H1 (cell line): ENCODE data around the gene POU2F1. TPM values are rescaled to one million over a fixed set of nuclear protein-coding genes. Genes with fewer than 3 reads are reported as not detected.

Experiments
- CTCF ChIA-PET: fragments of 300-600 bp; sonication (Branson Sonifier 250); formaldehyde crosslinking; loops from one replicate; lab custom pipeline; 2021; ENCODE audit not compliant: partially characterized antibody; lab: Charles Lee
- POLR2A ChIA-PET: fragments of 300-600 bp; sonication (Branson Sonifier 250); formaldehyde crosslinking; loops from one replicate; lab custom pipeline; 2021; ENCODE audit warnings: inconsistent platforms; ENCODE audit not compliant: partially characterized antibody; lab: Charles Lee
- DNase-seq, 2 experiments: peaks; one replicate each; pipeline versions ENCODE4 v3.0.0 to v3.0.0-alpha.2; 2010 to 2022; ENCODE audit warnings: low spot score in 2 of 2, low read depth in 1 of 2, mixed read lengths in 1 of 2
- FAIRE-seq: peaks from 2 replicates; lab custom pipeline; 2011; peaks lifted over from hg19 to GRCh38; lab: Jason Lieb, UNC
- H2AFZ ChIP-seq: 2 replicates; pipeline ENCODE4 v1.8.1; 2012; ENCODE audit warnings: low read length, inconsistent platforms
- H2AK5ac ChIP-seq: 2 replicates; pipeline ENCODE4 v1.6.1; 2013; ENCODE audit warnings: low read depth, low read length
- H2BK120ac ChIP-seq: replicated peaks from 2 replicates; pipeline ENCODE3; 2013; ENCODE audit warnings: low read depth, low read length, inconsistent platforms
- H2BK12ac ChIP-seq: 2 replicates; pipeline ENCODE4 v1.6.1; 2013; ENCODE audit warnings: low read depth, low read length
- H2BK15ac ChIP-seq: 2 replicates; pipeline ENCODE4 v1.6.1; 2013; ENCODE audit warnings: low read length
- H2BK20ac ChIP-seq: 2 replicates; pipeline ENCODE4 v1.6.1; 2013; ENCODE audit warnings: low read length
- H2BK5ac ChIP-seq: 2 replicates; pipeline ENCODE4 v1.6.1; 2013; ENCODE audit warnings: low read depth, low read length
- H3K14ac ChIP-seq: 2 replicates; pipeline ENCODE4 v1.6.1; 2013; ENCODE audit warnings: inconsistent platforms; ENCODE audit not compliant: insufficient read length
- H3K18ac ChIP-seq: 2 replicates; pipeline ENCODE4 v1.6.1; 2013; ENCODE audit warnings: low read length; ENCODE audit errors: extremely low read depth
- H3K23ac ChIP-seq: 2 replicates; pipeline ENCODE4 v1.6.1; 2013; ENCODE audit warnings: inconsistent platforms; ENCODE audit not compliant: insufficient read length
- H3K23me2 ChIP-seq: 2 replicates; pipeline ENCODE4 v1.6.1; 2013; ENCODE audit warnings: low read depth, low read length
- H3K27ac ChIP-seq: 2 replicates; pipeline ENCODE4 v1.6.1; 2011; ENCODE audit warnings: low read depth, low read length, inconsistent platforms
- H3K27me3 ChIP-seq, 4 experiments: replicated peaks in 1 of 4; 1 replicate in 1 of 4; 2 replicates in 3 of 4; pipeline versions ENCODE4 v1.6.1 to v1.8.1; 2011 to 2013; ENCODE audit warnings: low read length in 3 of 4, mild to moderate bottlenecking in 3 of 4, inconsistent platforms in 2 of 4, mixed read lengths in 2 of 4, moderate library complexity in 1 of 4; ENCODE audit not compliant: control insufficient read depth in 3 of 4, insufficient read depth in 3 of 4; ENCODE audit errors: extremely low read depth in 1 of 4
- H3K36me3 ChIP-seq, 4 experiments: 2 replicates each; pipeline versions ENCODE4 v1.6.1 to v1.8.1; 2011 to 2013; ENCODE audit warnings: mild to moderate bottlenecking in 4 of 4, low read length in 3 of 4, moderate library complexity in 2 of 4, control low read depth in 1 of 4, inconsistent platforms in 1 of 4; ENCODE audit not compliant: insufficient read depth in 4 of 4, control insufficient read depth in 2 of 4
- H3K4ac ChIP-seq: replicated peaks from 2 replicates; pipeline ENCODE3; 2013; ENCODE audit warnings: low read length, low read depth, mixed read lengths, inconsistent platforms; ENCODE audit not compliant: insufficient read length
- H3K4me1 ChIP-seq, 4 experiments: replicated peaks in 1 of 4; 1 replicate in 1 of 4; 2 replicates in 3 of 4; pipeline versions ENCODE4 v1.6.1 to v1.8.1; 2011 to 2013; ENCODE audit warnings: low read length in 3 of 4, inconsistent platforms in 2 of 4, mixed read lengths in 1 of 4; ENCODE audit not compliant: insufficient read depth in 4 of 4, control insufficient read depth in 3 of 4
- H3K4me2 ChIP-seq, 2 experiments: 2 replicates each; pipeline versions ENCODE4 v1.6.1 to v1.8.1; 2011 to 2013; ENCODE audit warnings: low read depth in 2 of 2, low read length in 2 of 2, control low read depth in 1 of 2, inconsistent platforms in 1 of 2, mild to moderate bottlenecking in 1 of 2; ENCODE audit not compliant: insufficient read depth in 1 of 2
- H3K4me3 ChIP-seq, 4 experiments: fragments of 200-600, 300-600 bp in 1 of 4; sonication (generic), shearing (Covaris generic), sonication (Bioruptor Twin) in 1 of 4; 2 replicates each; pipeline versions ENCODE4 v1.5.1 to v1.8.1; 2011 to 2016; ENCODE audit warnings: low read length in 4 of 4, low read depth in 3 of 4, control low read depth in 2 of 4, inconsistent platforms in 2 of 4, mild to moderate bottlenecking in 2 of 4, mixed read lengths in 1 of 4, moderate library complexity in 1 of 4; ENCODE audit not compliant: insufficient read depth in 2 of 4; ENCODE audit errors: extremely low read depth in 1 of 4
- H3K56ac ChIP-seq: replicated peaks from 2 replicates; pipeline ENCODE3; 2013; ENCODE audit warnings: low read depth, mild to moderate bottlenecking, mixed read lengths, low read length, inconsistent platforms; ENCODE audit not compliant: insufficient read length
- H3K79me1 ChIP-seq: 2 replicates; pipeline ENCODE4 v1.6.1; 2013; ENCODE audit warnings: low read depth, low read length, control low read depth
- H3K79me2 ChIP-seq, 2 experiments: 2 replicates each; pipeline versions ENCODE4 v1.6.1 to v1.8.1; 2012 to 2013; ENCODE audit warnings: low read length in 2 of 2, mild to moderate bottlenecking in 2 of 2, inconsistent platforms in 1 of 2; ENCODE audit not compliant: insufficient read depth in 2 of 2, control insufficient read depth in 1 of 2
- H3K9ac ChIP-seq, 4 experiments: replicated peaks in 1 of 4; 1 replicate in 1 of 4; 2 replicates in 3 of 4; pipeline versions ENCODE4 v1.6.1 to v1.8.1; 2011 to 2013; ENCODE audit warnings: low read depth in 3 of 4, low read length in 3 of 4, control low read depth in 2 of 4, mild to moderate bottlenecking in 2 of 4, moderate library complexity in 2 of 4, inconsistent platforms in 1 of 4; ENCODE audit errors: extremely low read depth in 1 of 4
- H3K9me3 ChIP-seq, 2 experiments: 2 replicates each; pipeline versions ENCODE4 v1.6.1 to v1.8.1; 2012 to 2013; ENCODE audit warnings: mild to moderate bottlenecking in 2 of 2, moderate library complexity in 2 of 2, control low read depth in 1 of 2, inconsistent platforms in 1 of 2, low read depth in 1 of 2, low read length in 1 of 2, mixed read lengths in 1 of 2; ENCODE audit not compliant: insufficient read depth in 2 of 2
- H4K20me1 ChIP-seq, 2 experiments: replicated peaks in 1 of 2; 2 replicates each; pipeline versions ENCODE3 to v1.8.1; 2011 to 2013; ENCODE audit warnings: inconsistent platforms in 2 of 2, low read length in 2 of 2, mild to moderate bottlenecking in 1 of 2; ENCODE audit not compliant: insufficient read depth in 2 of 2, control insufficient read depth in 1 of 2
- H4K5ac ChIP-seq: 2 replicates; pipeline ENCODE4 v1.6.1; 2013; ENCODE audit warnings: low read length, low read depth, mixed read lengths, inconsistent platforms; ENCODE audit not compliant: insufficient read length
- H4K8ac ChIP-seq: 2 replicates; pipeline ENCODE4 v1.8.0; 2013; ENCODE audit warnings: mild to moderate bottlenecking, moderate library complexity, low read length, inconsistent platforms; ENCODE audit not compliant: insufficient read depth; ENCODE audit errors: extremely low read depth
- H4K91ac ChIP-seq: replicated peaks from 2 replicates; pipeline ENCODE3; 2013; ENCODE audit warnings: low read length, mixed read lengths, inconsistent platforms; ENCODE audit not compliant: insufficient read length
- E2F6 ChIP-seq: IDR thresholded peaks from 2 replicates; pipeline ENCODE4 v1.6.1; 2012; ENCODE audit warnings: inconsistent platforms
- MAX ChIP-seq: IDR thresholded peaks from 2 replicates; pipeline ENCODE4 v1.6.1; 2012; ENCODE audit warnings: inconsistent platforms
- RAD21 ChIP-seq, 2 experiments: IDR thresholded peaks in 1 of 2; conservative IDR thresholded peaks in 1 of 2; 2 replicates each; pipeline ENCODE4 v1.6.1; 2011; ENCODE audit warnings: low read depth in 2 of 2, low read length in 2 of 2, improper control_type of control experiment in 1 of 2, inconsistent platforms in 1 of 2, mild to moderate bottlenecking in 1 of 2, moderate library complexity in 1 of 2
- SRF ChIP-seq: IDR thresholded peaks from 2 replicates; pipeline ENCODE4 v1.6.1; 2011; ENCODE audit warnings: mild to moderate bottlenecking, low read depth, low read length, moderate library complexity
- WGBS, 2 experiments: shearing (Covaris generic) in 1 of 2; methylation state at CpG; one replicate each; pipeline versions ENCODE4 v1.1.6 to v1.1.7; 2013 to 2015; ENCODE audit warnings: low lambda C conversion rate in 2 of 2, mixed read lengths in 2 of 2, inconsistent platforms in 1 of 2, low coverage in 1 of 2, missing lambda C conversion rate in 1 of 2; ENCODE audit not compliant: insufficient replicate concordance in 2 of 2, insufficient coverage in 1 of 2, insufficient read length in 1 of 2; ENCODE audit errors: extremely low coverage in 1 of 2, missing lambda C conversion rate in 1 of 2; 5-methylcytosine and 5-hydroxymethylcytosine counted together
- polyA plus RNA-seq, 7 experiments: library from polyadenylated mRNA; depleted of rRNA in 3 of 7; stranded (reverse) in 5 of 7; unstranded in 2 of 7; fragments of >200 nt in 5 of 7; fragments of 200-250 nt in 2 of 7; gene quantifications; 1 replicate in 5 of 7; 2 replicates in 1 of 7; 4 replicates in 1 of 7; pipeline versions ENCODE4 v1.2.1 to v1.2.3, GENCODE V29; 2011 to 2013; ENCODE audit warnings: missing spikeins in 2 of 7, mixed read lengths in 2 of 7
- total RNA-seq: library from RNA; stranded (reverse); fragmentation: NEBNext Ultra II Directional; extraction: Animal tissue kit (Norgen Biotek cat#: 25700); gene quantifications from 2 replicates; pipeline ENCODE4 v1.2.1, GENCODE V29; 2021

POU2F1 gene
- total and polyA plus RNA-seq, 2 of the 8 experiments (the other 6 are each of a cell fraction or from before 2014, with no cell fraction given) = 37.0 to 57.2 TPM

- 0 out of 2 replicates have a peak, but pooled peaks have one; percentile 1 for TF ChIP-seq E2F6
- TF ChIP-seq MAX = 0 out of 2 replicates have a peak, but pooled peaks have one; percentile 6
- TF ChIP-seq SRF = no peak
- TF ChIP-seq RAD21 (IDR thresholded peaks at IDR 0.05 in 1 of 2, conservative IDR thresholded peaks at IDR 0.05 in 1 of 2; ENCODE audit: low read depth in 2 of 2, low read length in 2 of 2) = 0 out of 4 replicates have a peak, but pooled peaks of 1 of the 2 experiments have one; percentile 5
- FAIRE-seq (no peak), DNase-seq (peak in 1 of 2 experiments; percentile 56)
- H3K23me2 ChIP-seq = no peaks in the 10 kb centered on the region
- CTCF ChIA-PET = interaction anchor here (0.8 to 5.5 kb wide), 13 partner anchors 10 to 373 kb away, joined by 3 to 64 read pairs (median 3); partner anchors contain the start of gene CREG1
- H2AK5ac ChIP-seq = peak overlapping the region; percentile 77; the same call in 1 of the 2 replicates
- no peaks in the 10 kb centered on the region for H4K20me1 ChIP-seq
- H4K5ac ChIP-seq = no peak overlapping the region
- H3K27me3 ChIP-seq = peaks cover 0 to 3% (median 0%) of the 10 kb centered on the region in 4 experiments; a peak in 1 of 7 replicates
- no peak overlapping the region for H2AFZ ChIP-seq
- H3K4me1 ChIP-seq = peaks cover 20 to 43% (median 24%) of the 10 kb centered on the region in 4 experiments
- POLR2A ChIA-PET = interaction anchor here (1.1 to 2.1 kb wide), 3 partner anchors 22 to 211 kb away, joined by 3 to 8 read pairs (median 4); partner anchors contain the start of gene POU2F1
- H2BK20ac ChIP-seq = peak overlapping the region; percentile 43; the same call in 1 of the 2 replicates
- H3K79me1 ChIP-seq = no peaks in the 10 kb centered on the region
- H2BK120ac ChIP-seq = no peak overlapping the region
- WGBS, 2 experiments = 80% methylated on average over 14 of the region's 14 CpGs; no CpG with 5 or more reads in 1 of the 2 experiments
- no peak overlapping the region for H3K27ac ChIP-seq
- H4K8ac ChIP-seq = no peak overlapping the region
- peak overlapping the region; percentile 97; the same call in 1 of the 2 replicates for H2BK12ac ChIP-seq
- H3K9me3 ChIP-seq = no peaks in the 10 kb centered on the region
- 0 out of 2 replicates have a peak overlapping the region, but pooled peaks have one; percentile 33 for H2BK15ac ChIP-seq
- peak overlapping the region; percentile 40 to 41; a peak in 2 of 4 replicates for H3K4me2 ChIP-seq
- H3K4me3 ChIP-seq = no peak overlapping the region
- H3K18ac ChIP-seq = peak overlapping the region; percentile 73
- H3K79me2 ChIP-seq = no peaks in the 10 kb centered on the region
- no peak overlapping the region for H3K23ac ChIP-seq
- no peak overlapping the region for H3K4ac ChIP-seq
- no peak overlapping the region for H3K9ac ChIP-seq
- H3K36me3 ChIP-seq = no peaks in the 10 kb centered on the region
- H4K91ac ChIP-seq = peak overlapping the region; percentile 4
- no peak overlapping the region for H3K56ac ChIP-seq
- H3K14ac ChIP-seq = no peak overlapping the region
- H2BK5ac ChIP-seq = peak overlapping the region; percentile 94; the same call in 1 of the 2 replicates
Observed at GRCh38 chr1:167431261-167431908, 210.7 kb downstream of the POU2F1 start.
